Activated naive CD4-positive, alpha-beta T cell treated with anti-CD3 and anti-CD28 coated beads, Interleukin-2, amount 50 U/mL, for 24 hours (primary cell): Measurements from ENCODE around the gene HAAO.

ENCODE experiments used
- H3K27ac Mint-ChIP-seq: one replicate; pipeline ENCODE4 v1.8.0; 2021; ENCODE audit warnings: mild to moderate bottlenecking, mixed read lengths
- H3K27me3 Mint-ChIP-seq: one replicate; pipeline ENCODE4 v1.8.0; 2021; ENCODE audit warnings: mixed read lengths
- H3K36me3 Mint-ChIP-seq: one replicate; pipeline ENCODE4 v1.8.0; 2021; ENCODE audit warnings: mixed read lengths
- H3K4me1 Mint-ChIP-seq: one replicate; pipeline ENCODE4 v1.8.0; 2021; ENCODE audit warnings: mixed read lengths
- H3K4me3 Mint-ChIP-seq: one replicate; pipeline ENCODE4 v1.8.0; 2021; ENCODE audit warnings: mild to moderate bottlenecking, mixed read lengths
- H3K9me3 Mint-ChIP-seq: one replicate; pipeline ENCODE4 v1.8.0; 2021; ENCODE audit warnings: mixed read lengths

The HAAO gene

GRCh38 chr2:42768706-42769256, 23.6 kb downstream of the HAAO start:
- no peak overlapping the region for H3K4me3 Mint-ChIP-seq
- H3K9me3 Mint-ChIP-seq, result no peaks in the 10 kb centered on the region
- H3K36me3 Mint-ChIP-seq, result no peaks in the 10 kb centered on the region
- no peaks in the 10 kb centered on the region for H3K4me1 Mint-ChIP-seq
- H3K27ac Mint-ChIP-seq, result no peak overlapping the region
- H3K27me3 Mint-ChIP-seq, result no peaks in the 10 kb centered on the region

- H3K27ac Mint-ChIP-seq, result no peak overlapping the region
These were observed 24.3 kb downstream of the HAAO start for GRCh38 chr2:42767899-42768705.

GRCh38 chr2:42767080-42767898, 25.1 kb downstream of the HAAO start:
- H3K36me3 Mint-ChIP-seq, result peaks cover 2% of the 10 kb centered on the region
- no peaks in the 10 kb centered on the region for H3K4me1 Mint-ChIP-seq
- H3K4me3 Mint-ChIP-seq, result no peak overlapping the region
- no peak overlapping the region for H3K27ac Mint-ChIP-seq
- H3K27me3 Mint-ChIP-seq, result no peaks in the 10 kb centered on the region
- H3K9me3 Mint-ChIP-seq, result no peaks in the 10 kb centered on the region

More at GRCh38 chr2:42767899-42768705, 24.3 kb downstream of the HAAO start:
- H3K36me3 Mint-ChIP-seq, result no peaks in the 10 kb centered on the region
- H3K4me3 Mint-ChIP-seq, result no peak overlapping the region
- no peaks in the 10 kb centered on the region for H3K27me3 Mint-ChIP-seq
- H3K4me1 Mint-ChIP-seq, result no peaks in the 10 kb centered on the region
- H3K9me3 Mint-ChIP-seq, result no peaks in the 10 kb centered on the region

- H3K4me1 Mint-ChIP-seq, result no peaks in the 10 kb centered on the region
- H3K27me3 Mint-ChIP-seq, result no peaks in the 10 kb centered on the region
- H3K36me3 Mint-ChIP-seq, result peaks cover 4% of the 10 kb centered on the region
- H3K9me3 Mint-ChIP-seq, result no peaks in the 10 kb centered on the region
- H3K4me3 Mint-ChIP-seq, result no peak overlapping the region
- no peak overlapping the region for H3K27ac Mint-ChIP-seq
These were observed 26.7 kb downstream of the HAAO start for GRCh38 chr2:42765686-42766085.

- H3K27ac Mint-ChIP-seq, result no peak overlapping the region
- H3K9me3 Mint-ChIP-seq, result no peaks in the 10 kb centered on the region
- H3K27me3 Mint-ChIP-seq, result no peaks in the 10 kb centered on the region
- H3K4me1 Mint-ChIP-seq, result no peaks in the 10 kb centered on the region
- no peak overlapping the region for H3K4me3 Mint-ChIP-seq
- H3K36me3 Mint-ChIP-seq, result peaks cover 4% of the 10 kb centered on the region
These were observed 27.5 kb downstream of the HAAO start for GRCh38 chr2:42764901-42765300.

GRCh38 chr2:42764096-42764495, 28.3 kb downstream of the HAAO start, which contains the start of gene OXER1:
Gene OXER1, minus strand, starts transcription at chr2:42764135. Its CDS starts 73 bp downstream, at chr2:42764062.
- Mint-ChIP-seq H3K4me3 (no peak within 1 kb of the TSS), H3K36me3 (peaks cover 4% of the 10 kb centered on the region), H3K4me1 (no peaks in the 10 kb centered on the region), H3K27ac (no peak within 1 kb of the TSS), H3K9me3 (no peaks in the 10 kb centered on the region), H3K27me3 (no peaks in the 10 kb centered on the region)

GRCh38 chr2:42762823-42763804, 29.3 kb downstream of the HAAO start:
- H3K27me3 Mint-ChIP-seq, result no peaks in the 10 kb centered on the region
- no peaks in the 10 kb centered on the region for H3K4me1 Mint-ChIP-seq
- no peak overlapping the region for H3K4me3 Mint-ChIP-seq
- peaks cover 4% of the 10 kb centered on the region for H3K36me3 Mint-ChIP-seq
- no peaks in the 10 kb centered on the region for H3K9me3 Mint-ChIP-seq
- no peak overlapping the region for H3K27ac Mint-ChIP-seq

- H3K4me1 Mint-ChIP-seq, result no peaks in the 10 kb centered on the region
- no peaks in the 10 kb centered on the region for H3K9me3 Mint-ChIP-seq
- H3K4me3 Mint-ChIP-seq, result no peak overlapping the region
- H3K27ac Mint-ChIP-seq, result no peak overlapping the region
- peaks cover 4% of the 10 kb centered on the region for H3K36me3 Mint-ChIP-seq
- no peaks in the 10 kb centered on the region for H3K27me3 Mint-ChIP-seq
These were observed 30.2 kb downstream of the HAAO start for GRCh38 chr2:42762155-42762554.

GRCh38 chr2:42761554-42761953, 30.8 kb downstream of the HAAO start:
- Mint-ChIP-seq H3K4me1 (no peaks in the 10 kb centered on the region), H3K36me3 (peaks cover 4% of the 10 kb centered on the region), H3K4me3 (no peak overlapping the region), H3K9me3 (no peaks in the 10 kb centered on the region), H3K27me3 (no peaks in the 10 kb centered on the region), H3K27ac (no peak overlapping the region)

GRCh38 chr2:42758751-42759150, 33.6 kb downstream of the HAAO start:
- H3K4me1 Mint-ChIP-seq, result no peaks in the 10 kb centered on the region
- no peaks in the 10 kb centered on the region for H3K27me3 Mint-ChIP-seq
- H3K27ac Mint-ChIP-seq, result peak overlapping the region; percentile 61
- H3K9me3 Mint-ChIP-seq, result no peaks in the 10 kb centered on the region
- H3K36me3 Mint-ChIP-seq, result peaks cover 5% of the 10 kb centered on the region
- no peak overlapping the region for H3K4me3 Mint-ChIP-seq

GRCh38 chr2:42757981-42758740, 34.2 kb downstream of the HAAO start:
- Mint-ChIP-seq H3K4me3 (no peak overlapping the region), H3K27ac (peak overlapping the region; percentile 61), H3K36me3 (peaks cover 5% of the 10 kb centered on the region), H3K4me1 (no peaks in the 10 kb centered on the region), H3K9me3 (no peaks in the 10 kb centered on the region), H3K27me3 (no peaks in the 10 kb centered on the region)

- H3K4me3 Mint-ChIP-seq, result no peak overlapping the region
- H3K27me3 Mint-ChIP-seq, result no peaks in the 10 kb centered on the region
- H3K36me3 Mint-ChIP-seq, result peaks cover 3% of the 10 kb centered on the region
- H3K4me1 Mint-ChIP-seq, result no peaks in the 10 kb centered on the region
- no peaks in the 10 kb centered on the region for H3K9me3 Mint-ChIP-seq
- H3K27ac Mint-ChIP-seq, result no peak overlapping the region
These were observed 35.3 kb downstream of the HAAO start for GRCh38 chr2:42756966-42757513.

- Mint-ChIP-seq H3K27me3 (no peaks in the 10 kb centered on the region), H3K27ac (no peak overlapping the region), H3K4me1 (no peaks in the 10 kb centered on the region), H3K4me3 (no peak overlapping the region), H3K36me3 (peaks cover 2% of the 10 kb centered on the region), H3K9me3 (no peaks in the 10 kb centered on the region)
These were observed 36.1 kb downstream of the HAAO start for GRCh38 chr2:42756150-42756775.
